GM21367 (cell line): ENCODE measurements around the gene NIN.
"Not testable (repeated sequence)": the region's sequence is repeated elsewhere in the genome, so short reads cannot be mapped to it uniquely, and the experiment has no call there.

ENCODE experiments used
- ATAC-seq: cut with Tn5 transposase; IDR thresholded peaks from one replicate; pipeline ENCODE4 v1.9.1; 2021; ENCODE audit not compliant: unreplicated experiment

NIN gene

DNA sequence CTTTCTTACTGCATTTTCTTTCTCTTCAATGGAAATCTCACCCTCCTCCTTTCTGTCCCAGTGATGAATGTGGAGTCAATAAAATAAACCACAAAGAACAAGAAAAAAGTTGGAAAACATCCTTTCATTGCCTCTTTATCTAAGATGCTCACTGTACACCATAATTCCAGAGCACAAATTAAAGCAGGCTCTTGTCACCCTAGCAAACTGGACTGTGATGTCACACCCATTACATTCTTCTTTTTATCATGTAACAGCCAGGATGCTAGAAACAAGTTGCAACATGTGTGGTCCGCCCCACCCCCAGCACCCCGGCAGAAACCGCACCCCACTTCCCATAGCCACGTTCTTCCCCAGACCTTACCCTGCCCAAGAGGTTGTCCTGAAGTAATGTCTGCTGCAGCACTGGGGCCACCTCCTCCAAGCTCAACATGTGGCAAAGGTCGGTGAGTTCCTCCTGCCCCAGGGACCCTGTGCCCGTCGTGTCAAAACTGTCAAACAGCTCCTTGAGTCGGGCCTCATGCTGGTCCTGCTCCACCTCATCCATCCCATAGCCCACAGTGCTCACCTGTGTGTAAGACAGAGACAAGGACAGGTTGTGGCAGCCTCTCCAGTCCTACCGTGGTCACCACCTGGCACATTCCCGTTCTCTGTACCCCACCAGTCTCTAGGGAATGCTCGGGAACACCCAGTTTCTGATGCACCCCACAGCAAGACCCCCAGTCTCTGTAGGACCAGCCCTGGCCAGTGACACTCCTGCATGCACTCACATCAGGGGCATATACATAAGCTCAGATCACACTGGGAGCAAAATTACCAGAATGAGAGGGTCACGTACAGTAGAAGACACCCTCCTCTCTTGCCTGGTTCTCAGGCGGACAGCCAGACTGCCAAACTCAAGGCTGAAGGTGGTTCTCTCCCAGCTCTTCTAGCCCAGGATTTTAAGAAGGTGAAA is 9.2 kb downstream of the NIN start:
- ATAC-seq: no peak

DNA sequence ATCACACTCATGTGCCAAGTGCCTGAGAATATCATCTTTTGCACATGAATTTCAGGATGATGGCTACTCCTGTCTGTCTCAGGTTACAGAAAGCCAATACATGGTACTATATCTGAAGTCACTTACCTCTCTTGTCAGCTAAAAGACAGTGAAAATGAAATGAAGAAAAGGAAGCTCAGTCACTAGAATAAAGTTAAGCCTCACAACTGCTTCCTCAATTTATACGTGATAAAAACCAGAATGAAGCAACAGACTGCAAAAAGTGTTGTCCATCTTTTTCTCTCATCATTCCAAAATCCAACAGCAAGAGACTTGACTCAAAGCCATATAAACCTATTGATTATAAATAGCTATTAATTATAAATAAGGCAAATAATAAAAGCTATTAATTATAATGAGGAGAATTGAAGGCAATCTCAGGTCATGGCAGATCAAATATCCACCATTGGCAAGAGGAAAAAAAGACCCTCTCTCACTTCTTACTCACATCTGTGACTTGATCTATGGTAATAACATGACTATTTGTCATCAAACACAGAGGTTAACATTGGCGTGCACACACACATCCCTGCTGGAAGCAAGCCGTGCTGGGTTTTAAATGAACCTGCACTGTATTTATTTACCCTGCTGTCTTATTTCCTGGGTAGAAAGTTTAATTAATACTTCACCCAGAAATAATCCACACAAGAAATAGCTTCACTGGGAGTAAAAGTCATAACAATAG is 10.0 kb downstream of the NIN start:
- no peak for ATAC-seq

GRCh38 chr14:50819303-50819702 is 11.7 kb downstream of the NIN start:
- ATAC-seq: not testable (repeated sequence)

GRCh38 chr14:50816395-50817047 is 14.4 kb downstream of the NIN start:
- ATAC-seq: no peak

DNA sequence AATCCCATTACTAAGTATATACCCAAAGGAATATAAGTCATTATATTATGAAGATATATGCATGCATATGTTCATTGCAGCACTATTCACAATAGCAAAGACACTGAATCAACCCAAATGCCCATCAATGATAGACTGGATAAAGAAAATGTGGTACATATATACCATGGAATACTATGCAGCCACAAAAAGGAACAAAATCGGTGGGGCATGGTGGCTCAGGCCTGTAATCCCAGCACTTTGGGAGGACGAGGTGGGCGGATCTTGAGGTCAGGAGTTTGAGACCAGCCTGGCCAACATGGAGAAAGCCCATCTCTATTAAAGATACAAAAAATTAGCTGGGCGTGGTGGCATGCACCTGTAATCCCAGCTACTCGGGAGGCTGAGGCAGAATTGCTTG is 15.4 kb downstream of the NIN start:
- not testable (repeated sequence) for ATAC-seq

- not testable (repeated sequence) for ATAC-seq
These were observed 15.9 kb downstream of the NIN start for GRCh38 chr14:50815058-50815457.

DNA sequence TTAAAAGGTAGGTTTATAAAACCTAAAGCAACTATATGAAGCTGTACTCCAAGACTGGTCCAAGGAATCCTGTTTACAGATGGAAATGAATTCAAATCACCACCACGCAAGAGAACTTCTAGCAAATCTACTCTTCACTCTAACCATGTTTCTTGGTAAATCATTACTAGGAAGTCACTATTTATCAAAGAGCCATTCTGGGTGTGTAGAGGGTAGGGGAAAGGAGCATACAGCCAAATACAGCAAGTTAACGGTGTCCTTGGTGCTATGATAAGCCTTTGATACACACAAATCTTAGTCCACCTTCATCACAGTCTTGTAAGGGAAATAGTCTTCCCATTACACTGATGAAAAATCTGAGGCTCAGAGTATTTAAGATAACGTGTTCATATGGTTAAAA is 16.8 kb downstream of the NIN start:
- no peak for ATAC-seq

DNA sequence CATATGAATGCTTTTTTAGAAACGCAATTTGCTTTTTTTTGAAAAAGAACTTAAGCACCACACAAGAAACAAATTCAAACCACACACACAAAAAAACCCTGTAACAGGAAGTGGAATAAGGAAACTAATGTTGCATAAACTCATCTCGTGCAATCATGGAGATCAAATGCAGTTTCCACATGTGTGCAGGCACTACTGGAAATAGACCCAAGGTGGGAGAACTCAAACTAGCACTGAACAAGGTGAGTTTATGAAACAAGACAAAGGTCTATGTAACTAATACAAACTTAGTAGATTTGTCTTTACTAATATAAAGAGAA is 17.5 kb downstream of the NIN start:
- peak; percentile 64 for ATAC-seq

DNA sequence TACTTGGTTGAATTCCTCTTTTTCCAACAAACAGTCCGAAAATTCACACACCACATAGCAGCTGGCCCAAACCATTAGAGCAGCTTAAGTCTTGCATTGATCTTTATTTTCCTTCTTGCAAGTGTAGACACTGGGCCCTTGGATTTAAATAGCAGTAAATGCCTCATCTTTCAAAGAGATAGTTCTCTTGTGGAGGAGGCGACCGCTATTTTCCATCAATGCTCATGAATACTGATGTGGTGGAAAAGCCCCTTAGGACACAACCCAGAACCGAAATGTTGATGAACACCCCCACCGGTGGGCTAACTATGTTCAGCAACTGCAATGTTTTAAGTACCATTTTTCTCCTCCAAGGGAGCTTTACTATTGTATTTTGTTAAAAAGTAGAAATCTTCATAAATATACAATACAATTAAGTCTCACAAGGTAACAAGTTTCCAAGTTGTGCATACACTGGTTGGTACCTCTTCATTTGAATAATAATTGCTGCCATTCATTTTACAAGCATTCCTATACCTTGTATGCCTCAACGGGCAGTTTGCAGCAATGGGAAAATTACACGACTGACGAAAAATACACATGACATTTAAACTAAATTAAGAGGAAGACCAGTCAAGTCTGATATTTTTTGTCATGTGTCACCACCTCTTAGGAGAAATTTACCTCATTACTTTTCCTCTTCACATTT is 18.0 kb downstream of the NIN start:
- peak; percentile 24 for ATAC-seq

GRCh38 chr14:50812180-50812579 is 18.8 kb downstream of the NIN start:
- ATAC-seq: no peak

DNA sequence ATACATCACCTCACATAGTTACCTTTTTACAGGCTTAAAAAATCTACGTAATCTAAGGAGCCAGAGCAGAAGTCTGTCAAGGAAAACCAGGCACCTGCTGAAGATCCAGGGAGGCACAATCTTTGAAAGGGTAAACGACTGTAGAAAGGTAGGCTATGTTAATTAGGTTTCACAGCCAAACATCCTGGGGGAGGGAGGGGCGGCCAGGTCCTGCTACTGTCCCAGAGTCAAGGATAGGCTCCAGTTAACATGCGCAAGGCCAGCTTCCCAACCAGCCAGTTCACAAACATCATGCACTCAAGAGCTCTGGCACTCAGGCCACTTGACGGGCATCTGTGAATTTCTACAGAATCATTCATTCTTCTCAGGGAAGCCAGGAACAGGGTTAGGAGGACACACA is 22.9 kb downstream of the NIN start:
- ATAC-seq: no peak

DNA sequence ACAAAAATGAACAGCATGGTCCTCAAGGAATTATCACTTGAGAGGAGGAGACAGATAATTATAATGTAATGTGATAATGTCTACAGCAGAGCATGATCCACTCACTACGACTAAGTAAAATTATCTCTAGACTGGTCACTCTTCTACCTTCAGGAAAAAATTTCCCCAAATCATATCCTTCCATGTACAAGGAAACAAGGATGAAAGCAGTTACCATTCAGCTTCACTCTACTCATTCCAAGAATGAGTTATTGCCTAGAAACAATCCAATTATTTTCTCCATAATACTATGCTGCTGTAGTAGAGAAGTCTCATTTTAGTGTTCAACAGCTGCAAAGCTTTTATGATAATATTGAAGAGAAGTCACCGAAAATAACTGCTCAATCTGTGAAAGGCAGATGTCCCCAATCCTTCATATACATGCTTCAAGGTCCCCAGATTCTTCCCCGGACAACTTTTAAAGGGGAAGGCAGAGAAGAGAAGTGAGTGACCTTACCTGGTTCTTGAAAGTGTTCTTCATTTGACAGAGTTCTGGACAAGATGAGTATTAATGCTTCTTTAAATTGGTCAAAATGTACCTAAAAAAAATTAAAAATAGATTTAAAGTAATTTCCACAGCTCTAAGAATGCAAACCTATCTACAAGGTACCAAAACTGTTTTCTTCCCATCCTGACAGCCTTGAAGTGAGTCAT is 24.6 kb downstream of the NIN start:
- no peak for ATAC-seq

DNA sequence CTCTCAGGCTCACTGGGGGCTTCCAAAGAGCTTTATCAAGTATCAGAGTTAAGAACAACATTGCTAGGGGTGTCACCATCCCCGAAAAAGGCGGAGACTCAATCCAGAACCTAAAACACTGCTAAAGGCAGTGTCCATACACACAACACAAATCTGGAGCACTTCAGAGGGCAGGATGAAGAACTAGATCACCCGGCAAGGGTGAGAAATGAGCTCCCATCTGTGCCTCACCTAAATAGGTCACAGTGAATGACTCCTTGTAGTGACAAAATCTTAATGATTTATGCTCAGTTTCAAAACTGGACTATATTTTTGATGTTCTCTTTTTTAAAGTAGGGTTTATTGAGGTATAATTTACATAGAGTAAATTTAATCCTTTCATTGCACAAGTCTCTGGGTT is 25.6 kb downstream of the NIN start:
- no peak for ATAC-seq

GRCh38 chr14:50804181-50804721 is 26.7 kb downstream of the NIN start:
- ATAC-seq: no peak

DNA sequence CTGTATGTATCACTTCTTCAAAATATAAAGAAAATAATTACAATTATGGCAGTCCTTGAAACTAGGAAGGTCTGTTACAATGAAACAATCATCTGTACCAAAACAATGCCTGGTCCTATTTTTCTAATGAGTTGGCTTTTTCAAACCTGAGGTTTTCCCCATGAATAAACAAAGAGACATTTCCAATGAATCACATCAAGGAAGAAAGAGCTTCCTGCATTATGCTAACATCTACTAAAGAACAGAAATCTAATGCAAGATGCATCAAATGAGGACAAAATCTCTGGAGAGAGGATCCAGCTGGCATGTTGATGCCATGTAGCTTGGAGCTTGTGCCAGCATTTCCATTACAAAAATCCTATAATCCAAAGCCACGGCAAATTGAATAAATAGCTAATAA is 29.3 kb downstream of the NIN start:
- ATAC-seq: no peak

DNA sequence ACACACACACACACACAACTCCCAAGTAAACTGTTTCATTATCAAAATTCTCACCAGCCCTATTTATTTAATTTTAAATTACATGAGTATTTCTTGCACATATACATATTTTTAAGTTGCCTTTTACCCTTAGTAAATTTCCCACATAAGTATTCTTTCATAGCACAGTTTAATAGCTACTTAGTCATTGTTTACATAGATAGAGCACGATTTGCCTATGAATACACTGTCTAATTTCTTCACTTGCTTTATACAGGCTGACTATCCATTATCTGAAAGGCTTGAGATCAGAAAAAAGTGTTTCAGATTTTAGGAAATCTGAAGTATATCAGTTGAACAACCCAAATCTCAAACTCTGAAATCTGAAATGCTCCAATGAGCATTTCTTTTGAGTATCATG is 30.9 kb downstream of the NIN start:
- ATAC-seq: no peak

DNA sequence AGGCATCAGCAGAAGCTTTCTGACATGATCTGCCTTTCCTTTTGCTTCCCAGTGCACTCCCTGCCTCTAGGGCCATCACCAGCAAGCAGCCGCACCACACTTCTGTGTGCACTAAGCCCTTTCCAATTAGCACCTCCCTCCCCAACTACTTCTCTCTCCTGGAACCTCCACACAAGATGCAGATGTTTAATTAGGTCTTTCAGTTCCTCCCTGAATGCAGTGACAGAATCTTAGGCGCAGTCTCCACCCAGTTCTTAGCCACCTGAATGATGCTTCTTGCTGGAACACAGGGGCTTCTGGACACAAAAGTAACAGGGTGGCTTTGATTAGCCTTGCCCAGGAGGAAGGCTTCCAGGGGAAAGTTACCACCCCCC is 32.9 kb downstream of the NIN start:
- peak; percentile 83 for ATAC-seq

DNA sequence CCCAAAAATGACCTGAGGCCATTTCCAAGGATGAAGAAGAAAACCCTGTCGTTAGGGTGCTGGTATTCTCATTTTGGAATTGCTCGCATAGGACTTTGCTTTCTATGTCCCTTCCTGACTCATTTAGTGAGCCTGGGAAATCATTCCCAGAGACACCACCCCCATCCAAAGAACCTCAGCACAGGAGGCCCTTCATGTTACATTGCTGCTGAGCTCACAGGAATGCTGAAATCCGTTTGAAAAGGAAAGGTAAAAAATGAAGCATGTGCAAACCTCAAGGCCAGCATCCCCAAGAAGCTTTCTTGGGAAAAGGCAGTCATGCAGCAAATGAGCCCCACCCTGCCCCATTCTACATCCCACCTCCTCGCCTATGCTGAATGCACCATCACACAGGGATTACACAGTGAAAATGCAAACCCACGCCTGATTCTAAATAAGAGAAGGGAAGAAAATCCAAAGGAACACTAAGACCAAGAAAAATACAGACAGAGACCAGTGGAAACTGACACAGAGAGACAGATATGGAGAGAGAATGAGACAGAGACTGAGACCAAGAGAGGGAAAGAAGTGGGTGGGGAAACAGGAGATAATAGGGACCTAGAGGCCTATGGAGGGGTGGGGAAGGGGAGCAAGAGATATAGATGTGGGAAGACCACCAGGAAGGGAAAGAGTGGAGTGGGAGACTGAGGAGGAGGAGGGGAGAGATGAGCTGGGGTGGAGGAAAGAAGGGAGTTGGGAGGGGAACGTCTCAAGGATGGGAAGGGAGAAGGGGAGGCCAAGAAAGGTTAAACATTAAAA is 33.5 kb downstream of the NIN start:
- ATAC-seq: no peak

DNA sequence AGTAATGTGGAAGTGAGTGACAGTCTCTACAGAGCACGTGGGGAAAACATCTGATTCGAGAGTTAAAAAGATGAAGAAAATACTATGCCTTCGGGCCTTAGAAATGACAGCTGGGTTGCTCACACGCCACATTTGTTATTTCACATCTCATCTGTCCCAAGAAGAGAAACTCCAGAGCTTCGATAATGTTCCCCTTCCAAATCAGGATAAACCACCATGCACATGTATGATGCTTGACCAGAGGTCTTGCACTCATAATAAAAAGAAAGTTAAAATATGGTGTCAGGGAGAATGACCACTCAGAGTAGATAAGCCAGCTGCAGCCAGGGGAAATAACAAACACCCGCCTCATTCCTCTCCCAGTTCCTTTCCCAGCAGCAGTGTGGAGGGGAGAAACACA is 34.6 kb downstream of the NIN start:
- ATAC-seq: no peak

GRCh38 chr14:50795909-50796308 is 35.1 kb downstream of the NIN start:
- ATAC-seq: no peak
